ENCODE results near the gene VAV3. TPM values are rescaled to one million over a fixed set of nuclear protein-coding genes. Genes with fewer than 3 reads are reported as not detected.

VAV3 gene
- total RNA-seq, 1 experiment from 2014 or later, result not detected

DNA sequence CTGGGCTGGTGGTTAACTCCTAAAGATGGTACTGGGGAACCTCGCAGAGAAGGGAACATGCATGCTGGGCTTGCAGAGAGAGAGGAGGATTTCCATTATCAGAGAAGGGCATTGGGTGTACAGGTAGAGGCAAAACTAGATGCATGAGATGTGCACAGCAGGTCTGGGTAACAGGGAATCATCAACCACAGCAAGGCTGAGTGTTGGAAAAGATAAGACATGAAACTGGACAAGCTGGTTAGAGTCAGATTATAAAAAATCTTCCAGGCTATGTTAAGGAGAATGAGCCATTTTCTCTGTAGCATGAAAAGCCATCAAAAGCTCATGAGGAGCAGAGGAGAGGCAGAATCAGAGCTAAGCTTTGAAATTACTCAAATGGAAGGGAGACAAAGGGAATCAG lies 147.8 kb downstream of the VAV3 start:
- TF ChIP-seq FOSL1 (IDR thresholded peaks at IDR 0.05; ENCODE audit: low read depth) (no peak), POLR2A (IDR thresholded peaks at IDR 0.05; ENCODE audit: borderline replicate concordance, extremely low read depth, insufficient read depth, insufficient read length) (no peak), CBX3 (IDR thresholded peaks at IDR 0.05; ENCODE audit: low read depth) (no peak), EGR1 (IDR thresholded peaks at IDR 0.05; ENCODE audit: low read depth) (no peak), POLR2AphosphoS5 (IDR thresholded peaks at IDR 0.05; ENCODE audit: low read depth, low read length) (no peak), CEBPB (IDR thresholded peaks at IDR 0.05; ENCODE audit: low read depth) (no peak), SIN3A (IDR thresholded peaks at IDR 0.05; ENCODE audit: low read depth) (no peak), SP1 (IDR thresholded peaks at IDR 0.05; ENCODE audit: low read depth) (no peak), EZH2phosphoT487 (IDR thresholded peaks at IDR 0.05; ENCODE audit: borderline replicate concordance) (no peak)
- TF ChIP-seq, protein P1, sequence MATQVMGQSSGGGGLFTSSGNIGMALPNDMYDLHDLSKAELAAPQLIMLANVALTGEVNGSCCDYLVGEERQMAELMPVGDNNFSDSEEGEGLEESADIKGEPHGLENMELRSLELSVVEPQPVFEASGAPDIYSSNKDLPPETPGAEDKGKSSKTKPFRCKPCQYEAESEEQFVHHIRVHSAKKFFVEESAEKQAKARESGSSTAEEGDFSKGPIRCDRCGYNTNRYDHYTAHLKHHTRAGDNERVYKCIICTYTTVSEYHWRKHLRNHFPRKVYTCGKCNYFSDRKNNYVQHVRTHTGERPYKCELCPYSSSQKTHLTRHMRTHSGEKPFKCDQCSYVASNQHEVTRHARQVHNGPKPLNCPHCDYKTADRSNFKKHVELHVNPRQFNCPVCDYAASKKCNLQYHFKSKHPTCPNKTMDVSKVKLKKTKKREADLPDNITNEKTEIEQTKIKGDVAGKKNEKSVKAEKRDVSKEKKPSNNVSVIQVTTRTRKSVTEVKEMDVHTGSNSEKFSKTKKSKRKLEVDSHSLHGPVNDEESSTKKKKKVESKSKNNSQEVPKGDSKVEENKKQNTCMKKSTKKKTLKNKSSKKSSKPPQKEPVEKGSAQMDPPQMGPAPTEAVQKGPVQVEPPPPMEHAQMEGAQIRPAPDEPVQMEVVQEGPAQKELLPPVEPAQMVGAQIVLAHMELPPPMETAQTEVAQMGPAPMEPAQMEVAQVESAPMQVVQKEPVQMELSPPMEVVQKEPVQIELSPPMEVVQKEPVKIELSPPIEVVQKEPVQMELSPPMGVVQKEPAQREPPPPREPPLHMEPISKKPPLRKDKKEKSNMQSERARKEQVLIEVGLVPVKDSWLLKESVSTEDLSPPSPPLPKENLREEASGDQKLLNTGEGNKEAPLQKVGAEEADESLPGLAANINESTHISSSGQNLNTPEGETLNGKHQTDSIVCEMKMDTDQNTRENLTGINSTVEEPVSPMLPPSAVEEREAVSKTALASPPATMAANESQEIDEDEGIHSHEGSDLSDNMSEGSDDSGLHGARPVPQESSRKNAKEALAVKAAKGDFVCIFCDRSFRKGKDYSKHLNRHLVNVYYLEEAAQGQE (IDR thresholded peaks at IDR 0.05; ENCODE audit: low read depth), result no peak
- TF ChIP-seq, protein P2, sequence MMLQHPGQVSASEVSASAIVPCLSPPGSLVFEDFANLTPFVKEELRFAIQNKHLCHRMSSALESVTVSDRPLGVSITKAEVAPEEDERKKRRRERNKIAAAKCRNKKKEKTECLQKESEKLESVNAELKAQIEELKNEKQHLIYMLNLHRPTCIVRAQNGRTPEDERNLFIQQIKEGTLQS (IDR thresholded peaks at IDR 0.05), result no peak
- Histone ChIP-seq H3K36me3 (ENCODE audit: control insufficient read depth in 1 of 2, insufficient read depth in 2 of 2, low read length in 2 of 2) (no peaks in the 10 kb centered on the region), H2AFZ (ENCODE audit: low read depth, low read length, poor library complexity, severe bottlenecking) (no peak overlapping the region), H3K4me3 (replicated peaks in 1 of 2; ENCODE audit: low read depth in 1 of 2, low read length in 2 of 2) (no peak overlapping the region), H3K9ac (ENCODE audit: low read length) (no peak overlapping the region), H3K9me3 (ENCODE audit: control insufficient read depth in 1 of 2, insufficient read depth in 1 of 2, low read depth in 1 of 2, low read length in 2 of 2) (no peaks in the 10 kb centered on the region), H3K4me2 (ENCODE audit: low read length) (no peak overlapping the region), H4K20me1 (ENCODE audit: insufficient read depth) (no peaks in the 10 kb centered on the region), H3K27me3 (ENCODE audit: insufficient read depth, low read length) (peaks cover 11% of the 10 kb centered on the region), H3K79me2 (ENCODE audit: insufficient read depth, low read length) (no peaks in the 10 kb centered on the region), H3K27ac (ENCODE audit: low read depth, low read length) (no peak overlapping the region), H3K4me1 (ENCODE audit: control insufficient read depth in 1 of 2, insufficient read depth in 2 of 2, low read length in 2 of 2) (no peaks in the 10 kb centered on the region), H3K9me2 (ENCODE audit: insufficient read depth) (no peaks in the 10 kb centered on the region)
- intact Hi-C loops (cut with micrococcal nuclease), result no loop called here
- no peak for DNase-seq (ENCODE audit: low read depth, low spot score)
- BruUV-seq (replicated peaks), result no TSS peak
- ChIA-PET RAD21 (ENCODE audit: low non-redundant PET in 1 of 2, low total read pairs in 2 of 2, uncharacterized antibody in 2 of 2, unreplicated experiment in 2 of 2) (no interaction called here), POLR2A (no interaction called here), CTCF (no interaction called here)
- no peak for ATAC-seq
